ENCODE results near the gene HECA.
"Not testable (repeated sequence)": the region's sequence is repeated elsewhere in the genome, so short reads cannot be mapped to it uniquely, and the experiment has no call there.

Gene HECA

GRCh38 chr6:139219746-139220145, 84.9 kb downstream of the HECA start:
- H2BK5ac ChIP-seq (ENCODE audit: low read length), result no peak overlapping the region
- WGBS, 2 donors (ENCODE audit: extremely low coverage in 2 of 2, insufficient read length in 2 of 2, insufficient replicate concordance in 1 of 2), result no CpG with 5 or more reads among the region's 2 CpGs
- no peaks in the 10 kb centered on the region for H3K27me3 ChIP-seq (ENCODE audit: control insufficient read depth in 3 of 3, insufficient read depth in 3 of 3, low read depth in 1 of 3, low read length in 3 of 3)
- H2BK12ac ChIP-seq (ENCODE audit: low read length), result no peak overlapping the region
- H3K9me3 ChIP-seq (replicated peaks in 1 of 2; ENCODE audit: control insufficient read depth in 2 of 2, insufficient read depth in 1 of 2, low read depth in 1 of 2, low read length in 2 of 2), result peaks cover 2% of the 10 kb centered on the region in 2 donors
- no peak for DNase-seq (ENCODE audit: low spot score)
- H2AFZ ChIP-seq (ENCODE audit: low read length), result peak overlapping the region; percentile 91
- H3K79me1 ChIP-seq (ENCODE audit: low read depth, low read length), result no peaks in the 10 kb centered on the region
- no peak overlapping the region for H3K9ac ChIP-seq (ENCODE audit: low read depth, low read length, poor library complexity)
- H3K4me3 ChIP-seq (ENCODE audit: low read length in 2 of 2), result no peak overlapping the region
- H3K27ac ChIP-seq (replicated peaks; ENCODE audit: low read length), result peak overlapping the region; percentile 21
- H3K23ac ChIP-seq (ENCODE audit: low read depth, low read length, poor library complexity), result no peak overlapping the region
- no peak overlapping the region for H2BK120ac ChIP-seq (ENCODE audit: low read depth, low read length)
- peaks cover 0 to 2% of the 10 kb centered on the region in 2 donors for H3K4me1 ChIP-seq (ENCODE audit: control insufficient read depth in 2 of 2, insufficient read depth in 1 of 2, low read depth in 1 of 2, low read length in 2 of 2)
- no peak overlapping the region for H3K18ac ChIP-seq (ENCODE audit: low read length)
- H4K8ac ChIP-seq (ENCODE audit: low read depth, low read length), result no peak overlapping the region
- no peak overlapping the region for H3K14ac ChIP-seq (ENCODE audit: low read length)
- no peak overlapping the region for H2AK5ac ChIP-seq (ENCODE audit: low read depth, low read length)
- H4K91ac ChIP-seq (ENCODE audit: low read depth, low read length, poor library complexity), result no peak overlapping the region
- H3K4me2 ChIP-seq (ENCODE audit: insufficient read depth, low read length, poor library complexity, severe bottlenecking), result no peak overlapping the region
- no peak overlapping the region for H2BK15ac ChIP-seq (ENCODE audit: low read length)
- no peak overlapping the region for H3K4ac ChIP-seq (ENCODE audit: low read length)
- H3K36me3 ChIP-seq (replicated peaks in 1 of 2; ENCODE audit: control insufficient read depth in 2 of 2, insufficient read depth in 2 of 2, low read length in 2 of 2), result no peaks in the 10 kb centered on the region

- not testable (repeated sequence) for H3K27ac ChIP-seq (replicated peaks; ENCODE audit: low read length); H4K91ac ChIP-seq (ENCODE audit: low read depth, low read length, poor library complexity); H2BK120ac ChIP-seq (ENCODE audit: low read depth, low read length); H4K8ac ChIP-seq (ENCODE audit: low read depth, low read length); H2BK15ac ChIP-seq (ENCODE audit: low read length); DNase-seq (ENCODE audit: low spot score); H3K9ac ChIP-seq (ENCODE audit: low read depth, low read length, poor library complexity); H3K4ac ChIP-seq (ENCODE audit: low read length); H3K4me3 ChIP-seq (ENCODE audit: low read length in 2 of 2); H3K14ac ChIP-seq (ENCODE audit: low read length); H2BK5ac ChIP-seq (ENCODE audit: low read length); H3K36me3 ChIP-seq (replicated peaks in 1 of 2; ENCODE audit: control insufficient read depth in 2 of 2, insufficient read depth in 2 of 2, low read length in 2 of 2); H3K9me3 ChIP-seq (replicated peaks in 1 of 2; ENCODE audit: control insufficient read depth in 2 of 2, insufficient read depth in 1 of 2, low read depth in 1 of 2, low read length in 2 of 2); H3K27me3 ChIP-seq (ENCODE audit: control insufficient read depth in 3 of 3, insufficient read depth in 3 of 3, low read depth in 1 of 3, low read length in 3 of 3); H2AFZ ChIP-seq (ENCODE audit: low read length); H2AK5ac ChIP-seq (ENCODE audit: low read depth, low read length); H3K23ac ChIP-seq (ENCODE audit: low read depth, low read length, poor library complexity); H3K79me1 ChIP-seq (ENCODE audit: low read depth, low read length); H2BK12ac ChIP-seq (ENCODE audit: low read length); H3K4me2 ChIP-seq (ENCODE audit: insufficient read depth, low read length, poor library complexity, severe bottlenecking); H3K18ac ChIP-seq (ENCODE audit: low read length)
- no CpG with 5 or more reads among the region's 3 CpGs for whole genome bisulfite sequencing, 2 donors (ENCODE audit: extremely low coverage in 2 of 2, insufficient read length in 2 of 2, insufficient replicate concordance in 1 of 2)
- peaks cover 0 to 11% of the 10 kb centered on the region in 2 donors for H3K4me1 ChIP-seq (ENCODE audit: control insufficient read depth in 2 of 2, insufficient read depth in 1 of 2, low read depth in 1 of 2, low read length in 2 of 2)
Observed at GRCh38 chr6:139228387-139228786, 93.5 kb downstream of the HECA start.

All from neuronal stem cell (in vitro differentiated cells).